Panc1 (cell line): ENCODE results near the gene HSPA1L.

Experiments used
- CTCF ChIP-seq: fragments of 450-650 bp; IDR thresholded peaks from 2 replicates; pipeline ENCODE4 v1.5.1; 2017; ENCODE audit warnings: mild to moderate bottlenecking
- POLR2AphosphoS5 ChIP-seq: IDR thresholded peaks from 2 replicates; pipeline ENCODE4 v1.6.1; 2012; ENCODE audit warnings: mild to moderate bottlenecking, low read depth, low read length, moderate library complexity
- REST ChIP-seq, 2 experiments: IDR thresholded peaks; 2 replicates each; pipeline ENCODE4 v1.6.1; 2011 to 2012; ENCODE audit warnings: low read depth in 2 of 2, control low read depth in 1 of 2, low read length in 1 of 2, mild to moderate bottlenecking in 1 of 2, moderate library complexity in 1 of 2; ENCODE audit not compliant: insufficient read depth in 1 of 2

- TF ChIP-seq CTCF: peak; percentile 91
- peak; percentile 62 for TF ChIP-seq POLR2AphosphoS5
- TF ChIP-seq REST (IDR thresholded peaks at IDR 0.05; ENCODE audit: insufficient read depth in 1 of 2, low read depth in 2 of 2, low read length in 1 of 2): no peak
These were observed 19.3 kb downstream of the HSPA1L start, which contains the start of gene VARS1 for GRCh38 chr6:31795616-31796298.
